GM21737 (cell line): ENCODE data around the gene MYH6.

Source experiments
- ATAC-seq: cut with Tn5 transposase; IDR thresholded peaks from one replicate; pipeline ENCODE4 v1.9.1; 2021; ENCODE audit warnings: mild to moderate bottlenecking, moderate library complexity; ENCODE audit not compliant: unreplicated experiment

The MYH6 gene

DNA sequence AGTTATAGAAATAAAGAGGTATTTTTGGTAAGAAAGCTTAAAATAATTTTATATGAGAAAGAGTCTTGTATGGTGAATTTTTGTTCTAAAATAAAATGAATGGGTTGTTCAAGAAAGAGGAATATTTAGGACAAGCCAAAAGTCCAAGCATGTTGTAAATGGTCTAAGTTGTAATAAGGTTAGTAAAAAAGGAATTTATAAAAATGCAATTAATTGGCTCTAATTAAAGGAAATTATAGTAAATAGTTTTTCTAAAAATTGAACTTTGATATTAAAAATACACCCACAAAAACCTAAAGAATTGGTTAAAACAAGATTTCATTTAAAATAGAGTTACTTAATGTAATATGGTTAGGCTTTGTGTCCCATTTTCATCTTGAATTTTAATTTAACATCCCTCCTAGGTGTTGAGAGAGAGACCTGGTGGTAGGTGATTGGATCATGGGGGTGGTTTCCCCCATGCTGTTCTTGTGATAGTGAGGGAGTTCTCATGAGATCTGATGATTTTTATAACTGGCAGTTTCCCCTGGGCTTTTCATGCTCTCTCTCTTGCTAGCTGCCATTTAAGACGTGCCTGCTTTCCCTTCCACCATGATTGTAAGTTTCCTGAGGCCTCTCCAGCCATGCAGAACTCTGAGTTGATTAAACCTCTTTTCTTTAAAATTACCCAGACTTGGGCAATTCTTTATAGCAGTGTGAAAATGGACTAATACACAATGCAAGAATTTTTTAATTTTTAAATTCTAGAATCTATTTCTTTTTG is 68.4 kb downstream of the MYH6 start:
- ATAC-seq: no peak

DNA sequence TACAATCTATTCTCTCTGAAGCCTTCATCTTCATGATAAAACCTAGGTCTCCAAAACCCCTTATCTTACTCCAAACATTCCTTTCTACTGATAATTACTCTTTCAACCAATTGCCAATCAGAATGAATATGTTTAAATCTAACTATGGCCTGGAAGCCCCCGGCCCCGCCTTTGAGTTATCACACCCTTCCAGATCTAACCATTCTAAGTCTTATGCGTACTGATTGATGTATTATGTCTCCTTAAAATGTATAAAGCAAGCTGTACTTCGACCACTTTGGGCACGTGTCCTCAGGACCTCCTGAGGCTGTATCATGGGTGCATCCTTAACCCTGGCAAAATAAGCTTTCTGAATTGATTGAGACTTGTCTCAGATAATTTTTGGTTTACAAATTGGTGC is 72.5 kb downstream of the MYH6 start:
- no peak for ATAC-seq
